ENCODE data around the gene CXCL6.

CXCL6 gene

DNA sequence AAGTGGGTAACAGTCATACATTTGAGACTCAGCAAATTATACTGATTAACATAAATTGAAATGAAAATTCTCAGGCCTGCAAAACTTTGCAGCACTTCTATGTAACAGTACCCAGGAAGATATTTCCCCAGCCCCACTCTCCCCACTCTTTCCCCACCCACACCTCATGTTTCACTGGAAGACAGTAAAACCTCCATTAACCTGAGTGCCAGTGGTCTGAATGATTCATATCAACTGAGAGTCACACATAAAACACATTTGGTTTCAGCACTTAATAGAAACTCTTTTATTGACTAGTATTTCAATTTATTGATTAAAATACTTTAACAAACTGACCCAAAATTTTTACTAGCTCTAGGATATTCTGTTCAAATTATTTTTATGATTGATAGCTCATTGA is 6.9 kb downstream of the CXCL6 start:
- no peak for DNase-seq

DNA sequence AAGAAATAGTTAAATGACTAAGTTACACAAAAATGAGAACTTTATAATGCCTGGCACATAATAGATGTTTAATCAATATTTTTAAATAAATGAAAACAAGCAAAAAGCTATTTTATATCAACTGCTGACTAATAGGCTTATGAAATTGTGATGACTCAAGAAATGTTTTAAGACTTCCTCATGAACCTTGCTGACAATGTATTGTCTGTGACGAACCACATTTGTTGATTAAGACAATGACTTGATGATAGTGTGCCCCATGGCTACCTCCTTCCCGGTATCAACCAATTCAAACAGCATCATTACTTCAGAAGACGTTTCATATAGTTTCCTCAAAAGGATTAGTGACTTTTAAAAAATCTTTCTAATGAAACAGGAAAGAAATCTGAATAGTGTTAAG is 7.9 kb downstream of the CXCL6 start:
- DNase-seq: no peak

DNA sequence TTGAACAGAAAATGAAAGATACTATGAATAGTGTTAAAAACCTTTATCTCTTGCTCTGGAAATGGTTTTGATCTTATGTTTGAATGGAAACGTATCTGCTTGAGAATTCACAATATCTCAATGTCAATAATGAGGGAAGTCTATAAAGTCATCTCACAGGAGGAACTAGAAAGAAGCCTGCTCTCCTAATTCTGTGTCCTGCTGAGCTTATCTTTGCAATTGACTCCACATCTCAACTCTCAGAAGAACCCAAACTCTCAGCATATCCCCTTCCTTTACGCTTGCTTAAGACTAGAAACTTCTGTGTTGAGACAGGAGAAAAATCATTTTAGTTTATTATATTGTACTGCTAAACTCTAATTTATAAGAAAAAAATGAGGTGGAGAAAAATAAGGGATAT is 8.3 kb downstream of the CXCL6 start:
- DNase-seq: no peak

DNA sequence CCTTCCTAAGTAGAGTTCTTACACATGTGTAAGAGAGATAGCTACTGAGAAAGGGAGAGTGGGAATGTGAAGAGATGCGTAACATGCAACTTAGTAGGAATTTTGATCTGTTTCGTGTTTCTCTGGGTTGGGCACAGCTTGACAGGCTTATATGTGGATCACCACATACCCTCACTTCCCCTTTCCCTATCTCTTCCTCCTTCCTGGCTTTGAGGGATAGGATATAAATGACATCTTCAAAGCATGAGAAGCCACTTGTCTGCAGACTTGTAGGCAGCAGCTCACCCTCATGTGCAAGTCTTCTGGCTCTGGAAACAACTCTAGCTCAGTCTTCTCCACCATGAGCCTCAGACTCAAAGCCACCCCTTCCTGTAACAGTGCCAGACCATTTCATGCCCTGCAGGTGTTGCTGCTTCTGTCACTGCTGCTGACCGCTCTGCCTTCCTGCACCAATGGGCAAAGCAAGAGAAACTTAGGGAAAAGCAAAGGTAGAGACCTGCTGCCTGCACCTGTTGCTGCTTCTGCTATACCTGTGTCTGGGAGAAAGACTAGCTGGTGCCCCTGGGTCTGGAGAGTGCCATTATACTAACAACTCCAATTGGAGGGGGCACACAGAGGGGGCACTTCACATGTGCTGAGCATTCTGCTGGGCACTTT is 11.2 kb downstream of the CXCL6 start:
- no peak for DNase-seq

DNA sequence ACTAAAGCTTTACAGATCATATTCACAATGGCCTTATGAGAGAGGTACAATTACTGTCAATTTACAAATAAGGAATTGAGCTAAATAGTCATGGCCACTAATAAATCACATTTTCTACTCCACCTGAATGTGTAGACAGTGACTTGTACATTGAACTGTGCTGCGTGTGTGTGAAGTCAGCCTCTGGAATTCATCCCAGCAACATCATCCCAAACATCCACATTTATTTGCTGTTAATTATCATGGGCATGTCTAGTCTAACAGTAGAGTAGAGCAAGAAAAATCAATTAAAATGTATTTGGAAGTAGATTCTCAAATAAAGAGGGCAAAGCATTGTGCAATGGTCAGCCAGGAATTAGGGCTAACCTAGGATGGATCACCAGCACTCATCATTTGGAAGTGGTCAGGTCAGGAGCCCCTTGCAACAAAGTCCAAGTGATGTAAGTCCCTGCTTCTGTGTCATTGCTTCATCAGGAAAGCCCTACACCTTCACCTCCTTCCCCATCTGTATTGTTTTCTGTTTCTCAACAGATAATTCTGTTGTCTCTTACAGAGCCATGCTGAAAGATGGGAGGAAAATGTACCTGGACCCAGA is 11.8 kb downstream of the CXCL6 start:
- DNase-seq: no peak

DNA sequence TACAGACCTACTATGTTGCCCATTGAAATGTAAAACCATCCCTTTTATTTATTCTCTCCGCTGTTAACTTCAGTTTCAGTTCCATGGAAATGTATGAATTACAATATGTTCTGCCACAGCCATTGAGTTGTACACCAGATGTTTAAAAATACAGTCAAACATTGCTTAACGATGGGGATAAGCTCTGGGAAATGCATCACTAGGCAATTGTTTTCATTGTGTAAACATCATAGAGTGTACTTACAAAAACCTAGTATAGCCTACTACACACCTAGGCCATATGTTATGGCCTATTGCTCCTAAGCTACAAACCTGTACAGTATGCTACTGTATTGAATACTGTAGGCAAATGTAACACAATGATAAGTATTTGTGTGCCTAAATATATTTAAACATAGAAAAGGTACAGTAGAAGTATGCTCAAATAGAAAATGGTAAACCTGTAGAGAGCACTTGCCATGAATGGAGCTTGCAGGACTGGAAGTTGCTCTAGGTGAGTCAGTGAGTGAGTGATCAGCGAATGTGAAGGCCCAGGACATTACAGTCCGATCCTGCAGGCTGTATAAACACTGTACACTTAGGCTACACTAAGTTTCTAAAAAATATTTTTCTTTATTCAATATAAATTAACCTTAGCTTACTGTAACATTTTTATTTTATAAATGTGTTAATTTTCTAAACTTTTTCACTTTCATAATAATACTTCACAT is 13.9 kb downstream of the CXCL6 start:
- no peak for DNase-seq

DNA sequence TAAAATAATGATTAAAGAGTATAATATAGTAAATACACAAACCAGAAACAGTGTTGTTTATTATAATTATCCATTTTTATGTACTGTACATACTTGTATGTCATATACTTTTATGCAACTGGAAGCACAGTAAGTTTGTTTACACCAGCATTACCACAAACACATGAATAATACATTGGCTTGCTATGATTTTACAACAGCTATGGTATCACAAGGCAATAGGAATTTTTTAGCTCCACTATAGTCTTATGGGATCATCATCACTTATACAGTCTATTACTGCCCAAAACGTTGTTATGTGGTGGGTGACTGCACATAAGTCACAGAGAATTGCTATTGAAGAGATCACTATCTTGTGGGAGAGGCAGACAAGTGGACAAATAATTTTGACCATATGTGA is 14.8 kb downstream of the CXCL6 start:
- no peak for DNase-seq

DNA sequence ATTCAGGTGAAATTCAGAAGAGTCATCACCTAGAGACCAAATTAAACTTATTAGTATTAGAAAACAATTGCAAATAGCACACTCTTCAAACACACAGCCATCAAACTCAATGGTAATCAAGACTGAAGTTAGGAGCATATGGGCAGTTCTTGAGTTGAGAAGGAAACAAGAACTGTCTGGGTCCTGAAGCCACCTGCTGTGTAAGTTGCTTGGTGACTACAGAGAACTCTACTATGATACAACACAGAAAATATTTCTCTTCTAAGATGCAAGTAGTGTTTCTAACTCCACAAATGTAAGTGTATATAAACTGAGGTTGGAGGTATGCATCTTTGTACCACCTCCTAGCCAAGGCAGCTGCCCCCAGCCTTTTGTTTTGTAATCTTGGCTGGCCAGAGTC is 16.3 kb downstream of the CXCL6 start:
- DNase-seq: no peak

- no peak for DNase-seq
Observed at GRCh38 chr4:73853246-73853704, 16.8 kb downstream of the CXCL6 start, which contains the start of gene PF4V1. PF4V1 (plus strand) TSS chr4:73853296; CDS start chr4:73853363, 67 bp downstream.

GRCh38 chr4:73853718-73854473 is 17.4 kb downstream of the CXCL6 start:
- DNase-seq: no peak

- DNase-seq: no peak
Observed at GRCh38 chr4:73855406-73855805, 18.9 kb downstream of the CXCL6 start.

DNA sequence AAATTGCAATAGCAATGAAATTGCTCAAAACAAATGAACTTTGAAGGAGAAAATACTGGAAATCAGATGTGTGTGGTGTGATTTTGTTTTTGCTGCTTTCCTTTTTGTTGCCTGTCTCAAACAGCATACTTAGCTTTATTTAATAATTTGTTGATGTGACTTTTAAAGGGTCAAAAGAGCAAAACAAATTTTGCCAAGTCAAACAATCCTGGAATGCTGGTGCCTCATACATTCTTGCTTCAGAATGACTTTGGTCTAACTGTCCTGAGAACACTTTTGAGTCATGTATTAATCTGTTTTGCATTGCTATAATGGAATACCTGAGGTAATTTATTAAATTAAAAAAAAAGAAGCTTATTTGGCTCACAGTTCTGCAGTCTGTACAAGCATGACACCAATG is 20.0 kb downstream of the CXCL6 start:
- no peak for DNase-seq

GRCh38 chr4:73859614-73860088 is 23.2 kb downstream of the CXCL6 start:
- DNase-seq: no peak

DNA sequence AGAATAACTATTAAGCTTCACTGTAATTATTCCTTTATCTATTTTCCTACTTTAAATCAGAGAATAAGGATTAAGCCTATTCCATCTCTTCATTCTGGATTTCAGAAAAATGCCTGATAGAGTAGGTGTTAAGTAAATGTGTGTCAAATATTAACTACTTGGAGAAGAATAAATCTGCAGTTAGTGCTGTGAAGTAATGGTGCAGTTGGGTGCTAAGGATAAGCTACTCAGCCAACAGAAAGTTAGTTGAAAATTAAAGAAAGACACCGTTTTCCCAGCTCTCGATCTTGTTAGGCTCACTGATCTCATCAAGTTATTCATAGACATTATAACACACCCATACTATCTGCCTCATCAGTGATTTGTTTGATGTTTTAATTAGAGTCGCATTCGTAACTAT is 23.7 kb downstream of the CXCL6 start:
- no peak for DNase-seq

DNA sequence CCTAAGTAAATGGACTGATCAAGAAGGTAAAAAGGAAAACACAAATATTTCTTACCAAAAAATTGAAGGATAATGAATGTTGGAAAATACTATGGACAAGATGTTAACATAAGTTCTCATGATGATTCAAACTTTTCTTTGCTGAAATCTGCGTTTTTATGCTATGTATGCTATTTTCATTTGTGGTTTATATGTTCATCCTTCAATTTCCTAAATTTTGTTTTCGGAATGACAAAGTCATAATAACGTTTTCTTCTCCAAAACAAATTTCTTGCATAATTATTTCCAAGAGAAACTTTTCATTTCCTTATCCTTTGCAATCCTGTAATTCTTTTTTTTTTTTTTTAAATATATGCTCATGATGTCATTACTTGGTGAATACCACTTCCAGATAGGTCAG is 24.4 kb downstream of the CXCL6 start:
- DNase-seq: no peak

DNA sequence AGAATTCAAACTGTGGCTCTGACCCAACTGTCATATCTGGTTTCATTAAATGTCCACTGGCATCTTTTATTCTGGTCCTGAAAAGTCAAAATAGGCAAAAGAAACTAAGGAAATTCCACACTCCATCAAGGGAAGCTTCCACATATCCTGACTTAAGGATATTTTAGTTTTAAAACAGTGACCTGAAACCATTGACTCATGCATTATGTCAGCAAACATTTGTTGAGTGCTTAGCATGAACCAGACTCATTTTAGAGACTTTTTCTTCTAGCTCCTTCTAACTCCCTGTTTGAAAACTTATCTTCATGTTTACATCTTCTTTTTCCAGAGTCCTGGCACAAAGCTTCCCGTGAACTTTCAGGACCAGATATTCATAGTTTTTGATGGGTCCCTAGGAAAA is 25.8 kb downstream of the CXCL6 start:
- DNase-seq: no peak

GRCh38 chr4:73864365-73864764 is 27.9 kb downstream of the CXCL6 start:
- peak in 1 of 5 donors; percentile 3 for DNase-seq

- DNase-seq: no peak
Observed at GRCh38 chr4:73864961-73865360, 28.5 kb downstream of the CXCL6 start.

DNA sequence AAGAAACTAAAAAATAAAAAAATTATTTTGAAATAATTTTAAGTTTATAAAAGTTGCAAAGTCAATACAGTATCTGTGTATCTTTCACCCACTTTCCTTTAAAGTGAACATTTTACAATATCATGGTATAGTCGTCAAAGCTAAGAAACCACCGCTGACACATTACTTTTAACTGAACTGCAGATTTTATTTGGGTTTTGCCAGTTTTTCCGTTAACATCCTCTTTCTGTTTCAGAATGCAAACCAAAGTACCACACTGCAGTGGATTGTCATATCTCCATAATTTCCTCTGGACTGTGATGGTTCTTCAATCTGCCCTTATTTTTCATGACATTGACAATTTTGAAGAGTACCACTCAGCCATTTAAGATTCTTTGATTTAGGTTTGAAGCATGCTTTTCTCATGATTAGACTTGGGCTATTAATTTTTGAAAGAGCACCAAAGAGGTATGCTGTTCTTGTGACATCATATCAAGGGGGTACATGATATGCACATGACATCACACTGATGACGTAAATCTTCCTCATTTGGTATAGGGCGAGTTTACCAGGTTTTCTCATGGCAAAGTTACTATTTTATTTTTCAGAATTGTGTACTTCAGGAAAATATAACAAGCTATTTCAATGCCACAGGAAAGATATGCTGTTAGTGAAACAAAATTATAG is 29.1 kb downstream of the CXCL6 start:
- no peak for DNase-seq

DNA sequence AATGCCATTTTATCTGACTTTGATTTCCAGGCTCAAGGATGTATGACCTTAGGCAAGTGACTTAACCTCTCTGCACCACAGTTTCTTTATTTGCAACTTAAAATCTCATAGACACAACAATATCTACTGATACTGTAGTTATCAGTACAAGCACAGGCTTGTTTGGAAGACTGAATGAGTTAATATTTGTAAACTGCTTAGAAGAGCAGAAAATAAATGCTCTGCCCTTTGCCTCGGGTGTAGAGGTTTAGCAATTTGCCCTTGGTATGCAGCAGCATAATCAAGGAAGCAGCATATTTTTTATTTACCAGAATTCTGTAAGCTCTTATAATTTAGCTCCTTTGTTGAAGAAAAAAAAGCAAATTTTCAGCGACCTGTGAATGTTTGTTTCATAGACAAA is 29.8 kb downstream of the CXCL6 start:
- DNase-seq: no peak

DNA sequence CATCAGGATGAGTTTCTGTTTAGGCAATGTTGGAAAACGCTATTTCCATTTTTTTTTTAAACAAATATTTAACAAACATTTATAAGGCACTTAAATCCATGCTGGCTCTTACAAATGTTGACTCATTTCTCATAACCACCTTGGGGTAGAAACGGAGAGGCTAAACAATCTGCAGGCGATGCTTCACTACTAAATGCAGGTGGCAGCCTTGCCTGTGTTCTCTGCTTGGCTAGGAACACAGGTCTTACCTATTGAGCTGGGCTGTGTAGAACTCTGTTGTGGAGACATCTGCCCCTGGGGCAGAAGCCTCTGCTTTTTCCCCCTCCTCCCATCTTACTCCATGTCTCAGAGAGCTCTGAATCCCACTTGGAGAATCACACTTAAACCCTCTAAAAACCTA is 31.3 kb downstream of the CXCL6 start:
- no peak for DNase-seq

Measured in T-helper 1 cell (primary cell).